WTC11 (cell line): ENCODE measurements around the gene CCL7. TPM values are rescaled to one million over a fixed set of nuclear protein-coding genes. Genes with fewer than 3 reads are reported as not detected.

Experiments
- ATAC-seq: fragments of 200-7000 bp; cut with Tn5 transposase; 2 replicates; pipeline ENCODE4 v1.10.0; 2021; ENCODE audit warnings: mild to moderate bottlenecking, moderate library complexity
- CTCF ChIA-PET: fragments of 300-600 bp; sonication (Branson Sonifier 250); formaldehyde crosslinking; loops from one replicate; lab custom pipeline; 2021; ENCODE audit warnings: antibody characterized with exemption; lab: Charles Lee
- POLR2A ChIA-PET: fragments of 350-600 bp; sonication (Branson Sonifier 250); formaldehyde crosslinking; loops from one replicate; lab custom pipeline; 2021; ENCODE audit warnings: antibody characterized with exemption; lab: Charles Lee
- DNase-seq: peaks from one replicate; pipeline ENCODE4 v3.0.0; 2021; ENCODE audit warnings: low spot score
- H3K27ac Mint-ChIP-seq: 2 replicates; pipeline ENCODE4 v1.8.0; 2021; ENCODE audit warnings: mixed read lengths
- H3K27me3 Mint-ChIP-seq: 2 replicates; pipeline ENCODE4 v1.8.0; 2021; ENCODE audit warnings: low read depth, mild to moderate bottlenecking, moderate library complexity, mixed read lengths
- H3K36me3 Mint-ChIP-seq: 2 replicates; pipeline ENCODE4 v1.8.0; 2021; ENCODE audit warnings: mixed read lengths
- H3K4me1 Mint-ChIP-seq: 2 replicates; pipeline ENCODE4 v1.8.0; 2022; ENCODE audit warnings: mixed read lengths
- H3K4me3 Mint-ChIP-seq: 2 replicates; pipeline ENCODE4 v1.8.0; 2021; ENCODE audit warnings: mild to moderate bottlenecking, moderate library complexity, mixed read lengths
- H3K9me3 Mint-ChIP-seq: 2 replicates; pipeline ENCODE4 v1.8.0; 2021; ENCODE audit warnings: mixed read lengths
- CREM ChIP-seq: sonication (generic); formaldehyde crosslinking; IDR thresholded peaks from 2 replicates; pipeline ENCODE4 v1.8.1; 2022; ENCODE audit warnings: mild to moderate bottlenecking, missing genetic modification reagents, moderate library complexity
- FOXK1 ChIP-seq: sonication (generic); formaldehyde crosslinking; IDR thresholded peaks from 2 replicates; pipeline ENCODE4 v1.8.0; 2022; ENCODE audit warnings: mild to moderate bottlenecking, moderate library complexity, missing genetic modification reagents
- GRHL2 ChIP-seq: fragments of 250-450 bp; sonication (Bioruptor Pico); IDR thresholded peaks from 2 replicates; pipeline ENCODE4 v1.8.0; 2022; ENCODE audit warnings: mild to moderate bottlenecking, moderate library complexity; ENCODE audit not compliant: insufficient replicate concordance, severe bottlenecking
- JAZF1 ChIP-seq: fragments of 250-450 bp; sonication (Bioruptor Pico); IDR thresholded peaks from 2 replicates; pipeline ENCODE4 v1.9.0; 2021; ENCODE audit warnings: moderate library complexity, mild to moderate bottlenecking, inconsistent platforms
- JUN ChIP-seq: sonication (generic); formaldehyde crosslinking; IDR thresholded peaks from 2 replicates; pipeline ENCODE4 v1.8.0; 2023; ENCODE audit warnings: mild to moderate bottlenecking, missing genetic modification reagents
- KAT7 ChIP-seq: sonication (generic); formaldehyde crosslinking; IDR thresholded peaks from 2 replicates; pipeline ENCODE4 v1.8.1; 2023; ENCODE audit warnings: missing genetic modification reagents, mild to moderate bottlenecking, borderline replicate concordance
- MXD4 ChIP-seq: fragments of 250-450 bp; sonication (Bioruptor Pico); IDR thresholded peaks from 2 replicates; pipeline ENCODE4 v1.8.0; 2021; ENCODE audit warnings: mild to moderate bottlenecking, moderate library complexity, borderline replicate concordance
- NFYB ChIP-seq: sonication (generic); formaldehyde crosslinking; conservative IDR thresholded peaks from 2 replicates; pipeline ENCODE4 v1.8.0; 2022; ENCODE audit warnings: low read depth, missing genetic modification reagents
- NR2C2 ChIP-seq: sonication (generic); formaldehyde crosslinking; IDR thresholded peaks from 2 replicates; pipeline ENCODE4 v1.8.0; 2022; ENCODE audit warnings: mild to moderate bottlenecking, missing genetic modification reagents
- RELA ChIP-seq: sonication (generic); formaldehyde crosslinking; IDR thresholded peaks from 2 replicates; pipeline ENCODE4 v1.8.1; 2022; ENCODE audit warnings: missing genetic modification reagents, mild to moderate bottlenecking, borderline replicate concordance
- RORB ChIP-seq: fragments of 250-450 bp; sonication (Bioruptor Pico); IDR thresholded peaks from 2 replicates; pipeline ENCODE4 v1.9.0; 2021; ENCODE audit warnings: mild to moderate bottlenecking
- TCF7 ChIP-seq: sonication (generic); formaldehyde crosslinking; IDR thresholded peaks from 2 replicates; pipeline ENCODE4 v1.8.0; 2022; ENCODE audit warnings: mild to moderate bottlenecking, low read depth, missing genetic modification reagents, moderate library complexity
- TEAD4 ChIP-seq: sonication (generic); formaldehyde crosslinking; IDR thresholded peaks from 2 replicates; pipeline ENCODE4 v1.8.0; 2022; ENCODE audit warnings: mild to moderate bottlenecking, missing genetic modification reagents
- ZNF138 ChIP-seq: sonication (generic); formaldehyde crosslinking; conservative IDR thresholded peaks from 2 replicates; pipeline ENCODE4 v1.8.1; 2022; ENCODE audit warnings: mild to moderate bottlenecking, moderate library complexity, missing genetic modification reagents
- ZNF232 ChIP-seq: sonication (generic); formaldehyde crosslinking; IDR thresholded peaks from 2 replicates; pipeline ENCODE4 v1.8.0; 2022; ENCODE audit warnings: mild to moderate bottlenecking, missing genetic modification reagents
- ZNF396 ChIP-seq: fragments of 250-450 bp; sonication (Bioruptor Pico); IDR thresholded peaks from 2 replicates; pipeline ENCODE4 v1.8.0; 2021; ENCODE audit warnings: mild to moderate bottlenecking, moderate library complexity, borderline replicate concordance
- ZNF416 ChIP-seq: fragments of 250-450 bp; sonication (Bioruptor Pico); IDR thresholded peaks from 2 replicates; pipeline ENCODE4 v1.9.0; 2021; ENCODE audit warnings: mild to moderate bottlenecking, inconsistent platforms
- ZNF423 ChIP-seq: fragments of 250-450 bp; sonication (Bioruptor Pico); IDR thresholded peaks from 2 replicates; pipeline ENCODE4 v2.1.2; 2022; ENCODE audit warnings: mild to moderate bottlenecking, moderate library complexity
- total RNA-seq: library from RNA; stranded (reverse); gene quantifications from 3 replicates; pipeline ENCODE4 v1.2.3, GENCODE V29; 2021
- TF ChIP-seq, protein P1 (sequence below): sonication (generic); formaldehyde crosslinking; conservative IDR thresholded peaks from 2 replicates; pipeline ENCODE4 v1.8.1; 2023; ENCODE audit warnings: mild to moderate bottlenecking, low read depth, missing genetic modification reagents, moderate library complexity
- TF ChIP-seq, protein P2 (sequence below): fragments of 250-450 bp; sonication (Bioruptor Pico); IDR thresholded peaks from 2 replicates; pipeline ENCODE4 v1.8.0; 2021; ENCODE audit warnings: mild to moderate bottlenecking
- TF ChIP-seq, protein P3 (sequence below): sonication (generic); formaldehyde crosslinking; IDR thresholded peaks from 2 replicates; pipeline ENCODE4 v1.8.0; 2023; ENCODE audit warnings: missing genetic modification reagents, mild to moderate bottlenecking, borderline replicate concordance
- TF ChIP-seq, protein P4 (sequence below): sonication (generic); formaldehyde crosslinking; IDR thresholded peaks from 2 replicates; pipeline ENCODE4 v1.8.1; 2023; ENCODE audit warnings: mild to moderate bottlenecking, missing genetic modification reagents
- TF ChIP-seq, protein P5 (sequence below): sonication (generic); formaldehyde crosslinking; IDR thresholded peaks from 2 replicates; pipeline ENCODE4 v1.8.1; 2022; ENCODE audit warnings: missing genetic modification reagents, borderline replicate concordance
- TF ChIP-seq, protein P6 (sequence below): sonication (generic); formaldehyde crosslinking; IDR thresholded peaks from 2 replicates; pipeline ENCODE4 v1.8.1; 2022; ENCODE audit warnings: low read depth, missing genetic modification reagents, borderline replicate concordance

The CCL7 gene
- total RNA-seq, 1 experiment from 2014 or later = not detected

DNA sequence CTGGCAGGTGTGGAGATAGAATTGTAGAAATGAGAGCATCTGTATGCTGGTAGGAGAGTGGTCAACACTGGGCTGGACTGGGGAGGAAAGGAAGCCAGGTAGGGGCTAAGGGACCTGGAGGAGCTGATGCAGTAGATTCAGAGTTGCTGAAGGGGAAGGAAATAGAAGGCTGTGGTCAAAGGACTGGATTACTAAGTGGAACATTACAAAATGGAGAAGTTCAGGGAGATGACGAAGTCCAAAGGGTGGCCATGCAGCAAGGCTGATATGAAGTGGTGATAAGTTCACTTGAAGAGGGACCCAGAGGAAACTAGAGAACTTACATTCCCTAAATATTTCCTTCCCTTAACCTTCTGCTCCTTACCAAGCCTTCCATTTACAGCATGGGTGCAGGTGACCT is 23.6 kb upstream of the CCL7 start:
- ATAC-seq = no peak
- H3K27ac Mint-ChIP-seq = no peak overlapping the region
- H3K4me1 Mint-ChIP-seq = peaks cover 21% of the 10 kb centered on the region
- peaks cover 4% of the 10 kb centered on the region for H3K27me3 Mint-ChIP-seq
- no peak for DNase-seq
- no peaks in the 10 kb centered on the region for H3K36me3 Mint-ChIP-seq
- CTCF ChIA-PET = no interaction called here
- POLR2A ChIA-PET = no interaction called here
- no peaks in the 10 kb centered on the region for H3K9me3 Mint-ChIP-seq
- H3K4me3 Mint-ChIP-seq = no peak overlapping the region
- TF ChIP-seq FOXK1 (CRISPR knock-in tag) (no peak), TCF7 (CRISPR knock-in tag) (no peak), CREM (CRISPR knock-in tag) (no peak), ZNF396 (CRISPR knock-in tag) (no peak), ZNF416 (CRISPR knock-in tag) (no peak), JUN (CRISPR knock-in tag) (no peak), TEAD4 (no peak), NR2C2 (no peak), NFYB (CRISPR knock-in tag) (no peak), MXD4 (no peak), KAT7 (CRISPR knock-in tag) (no peak), ZNF138 (CRISPR knock-in tag) (no peak)
- TF ChIP-seq, protein P1, sequence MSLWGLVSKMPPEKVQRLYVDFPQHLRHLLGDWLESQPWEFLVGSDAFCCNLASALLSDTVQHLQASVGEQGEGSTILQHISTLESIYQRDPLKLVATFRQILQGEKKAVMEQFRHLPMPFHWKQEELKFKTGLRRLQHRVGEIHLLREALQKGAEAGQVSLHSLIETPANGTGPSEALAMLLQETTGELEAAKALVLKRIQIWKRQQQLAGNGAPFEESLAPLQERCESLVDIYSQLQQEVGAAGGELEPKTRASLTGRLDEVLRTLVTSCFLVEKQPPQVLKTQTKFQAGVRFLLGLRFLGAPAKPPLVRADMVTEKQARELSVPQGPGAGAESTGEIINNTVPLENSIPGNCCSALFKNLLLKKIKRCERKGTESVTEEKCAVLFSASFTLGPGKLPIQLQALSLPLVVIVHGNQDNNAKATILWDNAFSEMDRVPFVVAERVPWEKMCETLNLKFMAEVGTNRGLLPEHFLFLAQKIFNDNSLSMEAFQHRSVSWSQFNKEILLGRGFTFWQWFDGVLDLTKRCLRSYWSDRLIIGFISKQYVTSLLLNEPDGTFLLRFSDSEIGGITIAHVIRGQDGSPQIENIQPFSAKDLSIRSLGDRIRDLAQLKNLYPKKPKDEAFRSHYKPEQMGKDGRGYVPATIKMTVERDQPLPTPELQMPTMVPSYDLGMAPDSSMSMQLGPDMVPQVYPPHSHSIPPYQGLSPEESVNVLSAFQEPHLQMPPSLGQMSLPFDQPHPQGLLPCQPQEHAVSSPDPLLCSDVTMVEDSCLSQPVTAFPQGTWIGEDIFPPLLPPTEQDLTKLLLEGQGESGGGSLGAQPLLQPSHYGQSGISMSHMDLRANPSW (CRISPR knock-in tag) = no peak
- TF ChIP-seq, protein P2, sequence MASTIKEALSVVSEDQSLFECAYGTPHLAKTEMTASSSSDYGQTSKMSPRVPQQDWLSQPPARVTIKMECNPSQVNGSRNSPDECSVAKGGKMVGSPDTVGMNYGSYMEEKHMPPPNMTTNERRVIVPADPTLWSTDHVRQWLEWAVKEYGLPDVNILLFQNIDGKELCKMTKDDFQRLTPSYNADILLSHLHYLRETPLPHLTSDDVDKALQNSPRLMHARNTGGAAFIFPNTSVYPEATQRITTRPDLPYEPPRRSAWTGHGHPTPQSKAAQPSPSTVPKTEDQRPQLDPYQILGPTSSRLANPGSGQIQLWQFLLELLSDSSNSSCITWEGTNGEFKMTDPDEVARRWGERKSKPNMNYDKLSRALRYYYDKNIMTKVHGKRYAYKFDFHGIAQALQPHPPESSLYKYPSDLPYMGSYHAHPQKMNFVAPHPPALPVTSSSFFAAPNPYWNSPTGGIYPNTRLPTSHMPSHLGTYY = no peak

DNA sequence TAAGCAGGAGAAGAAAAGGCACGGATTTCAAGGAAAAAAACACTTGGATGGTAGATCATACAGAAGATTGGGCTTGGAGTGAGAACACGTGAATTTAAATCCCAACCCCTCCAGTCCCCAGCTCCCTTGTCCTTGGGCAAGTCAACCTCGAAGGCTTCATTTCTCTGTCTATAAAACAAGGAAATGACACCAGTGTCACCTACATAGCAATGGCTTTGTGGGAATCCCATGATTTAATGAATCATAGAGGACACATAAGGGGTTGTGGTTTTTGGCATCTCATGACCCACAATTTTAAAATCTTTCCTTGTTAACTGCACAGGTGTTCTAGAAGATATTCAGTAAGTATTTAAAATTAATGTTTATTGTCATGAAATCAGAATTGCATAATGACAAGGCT is 23.1 kb upstream of the CCL7 start:
- POLR2A ChIA-PET = no interaction called here
- CTCF ChIA-PET = no interaction called here
- Mint-ChIP-seq H3K36me3 (no peaks in the 10 kb centered on the region), H3K9me3 (no peaks in the 10 kb centered on the region), H3K4me1 (peaks cover 26% of the 10 kb centered on the region), H3K4me3 (no peak overlapping the region), H3K27me3 (peaks cover 4% of the 10 kb centered on the region), H3K27ac (no peak overlapping the region)
- DNase-seq (no peak), ATAC-seq (no peak)
- TF ChIP-seq, protein P3, sequence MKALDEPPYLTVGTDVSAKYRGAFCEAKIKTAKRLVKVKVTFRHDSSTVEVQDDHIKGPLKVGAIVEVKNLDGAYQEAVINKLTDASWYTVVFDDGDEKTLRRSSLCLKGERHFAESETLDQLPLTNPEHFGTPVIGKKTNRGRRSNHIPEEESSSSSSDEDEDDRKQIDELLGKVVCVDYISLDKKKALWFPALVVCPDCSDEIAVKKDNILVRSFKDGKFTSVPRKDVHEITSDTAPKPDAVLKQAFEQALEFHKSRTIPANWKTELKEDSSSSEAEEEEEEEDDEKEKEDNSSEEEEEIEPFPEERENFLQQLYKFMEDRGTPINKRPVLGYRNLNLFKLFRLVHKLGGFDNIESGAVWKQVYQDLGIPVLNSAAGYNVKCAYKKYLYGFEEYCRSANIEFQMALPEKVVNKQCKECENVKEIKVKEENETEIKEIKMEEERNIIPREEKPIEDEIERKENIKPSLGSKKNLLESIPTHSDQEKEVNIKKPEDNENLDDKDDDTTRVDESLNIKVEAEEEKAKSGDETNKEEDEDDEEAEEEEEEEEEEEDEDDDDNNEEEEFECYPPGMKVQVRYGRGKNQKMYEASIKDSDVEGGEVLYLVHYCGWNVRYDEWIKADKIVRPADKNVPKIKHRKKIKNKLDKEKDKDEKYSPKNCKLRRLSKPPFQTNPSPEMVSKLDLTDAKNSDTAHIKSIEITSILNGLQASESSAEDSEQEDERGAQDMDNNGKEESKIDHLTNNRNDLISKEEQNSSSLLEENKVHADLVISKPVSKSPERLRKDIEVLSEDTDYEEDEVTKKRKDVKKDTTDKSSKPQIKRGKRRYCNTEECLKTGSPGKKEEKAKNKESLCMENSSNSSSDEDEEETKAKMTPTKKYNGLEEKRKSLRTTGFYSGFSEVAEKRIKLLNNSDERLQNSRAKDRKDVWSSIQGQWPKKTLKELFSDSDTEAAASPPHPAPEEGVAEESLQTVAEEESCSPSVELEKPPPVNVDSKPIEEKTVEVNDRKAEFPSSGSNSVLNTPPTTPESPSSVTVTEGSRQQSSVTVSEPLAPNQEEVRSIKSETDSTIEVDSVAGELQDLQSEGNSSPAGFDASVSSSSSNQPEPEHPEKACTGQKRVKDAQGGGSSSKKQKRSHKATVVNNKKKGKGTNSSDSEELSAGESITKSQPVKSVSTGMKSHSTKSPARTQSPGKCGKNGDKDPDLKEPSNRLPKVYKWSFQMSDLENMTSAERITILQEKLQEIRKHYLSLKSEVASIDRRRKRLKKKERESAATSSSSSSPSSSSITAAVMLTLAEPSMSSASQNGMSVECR = no peak
- no peak for TF ChIP-seq RORB (CRISPR knock-in tag)
- no peak for TF ChIP-seq ZNF423
- no peak for TF ChIP-seq GRHL2 (CRISPR knock-in tag)
- no peak for TF ChIP-seq RELA (CRISPR knock-in tag)
- TF ChIP-seq JAZF1 = no peak
- TF ChIP-seq NFYB (CRISPR knock-in tag) = no peak
- TF ChIP-seq ZNF416 (CRISPR knock-in tag) = no peak
- TF ChIP-seq, protein P4, sequence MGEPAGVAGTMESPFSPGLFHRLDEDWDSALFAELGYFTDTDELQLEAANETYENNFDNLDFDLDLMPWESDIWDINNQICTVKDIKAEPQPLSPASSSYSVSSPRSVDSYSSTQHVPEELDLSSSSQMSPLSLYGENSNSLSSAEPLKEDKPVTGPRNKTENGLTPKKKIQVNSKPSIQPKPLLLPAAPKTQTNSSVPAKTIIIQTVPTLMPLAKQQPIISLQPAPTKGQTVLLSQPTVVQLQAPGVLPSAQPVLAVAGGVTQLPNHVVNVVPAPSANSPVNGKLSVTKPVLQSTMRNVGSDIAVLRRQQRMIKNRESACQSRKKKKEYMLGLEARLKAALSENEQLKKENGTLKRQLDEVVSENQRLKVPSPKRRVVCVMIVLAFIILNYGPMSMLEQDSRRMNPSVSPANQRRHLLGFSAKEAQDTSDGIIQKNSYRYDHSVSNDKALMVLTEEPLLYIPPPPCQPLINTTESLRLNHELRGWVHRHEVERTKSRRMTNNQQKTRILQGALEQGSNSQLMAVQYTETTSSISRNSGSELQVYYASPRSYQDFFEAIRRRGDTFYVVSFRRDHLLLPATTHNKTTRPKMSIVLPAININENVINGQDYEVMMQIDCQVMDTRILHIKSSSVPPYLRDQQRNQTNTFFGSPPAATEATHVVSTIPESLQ (CRISPR knock-in tag) = no peak
- TF ChIP-seq, protein P5, sequence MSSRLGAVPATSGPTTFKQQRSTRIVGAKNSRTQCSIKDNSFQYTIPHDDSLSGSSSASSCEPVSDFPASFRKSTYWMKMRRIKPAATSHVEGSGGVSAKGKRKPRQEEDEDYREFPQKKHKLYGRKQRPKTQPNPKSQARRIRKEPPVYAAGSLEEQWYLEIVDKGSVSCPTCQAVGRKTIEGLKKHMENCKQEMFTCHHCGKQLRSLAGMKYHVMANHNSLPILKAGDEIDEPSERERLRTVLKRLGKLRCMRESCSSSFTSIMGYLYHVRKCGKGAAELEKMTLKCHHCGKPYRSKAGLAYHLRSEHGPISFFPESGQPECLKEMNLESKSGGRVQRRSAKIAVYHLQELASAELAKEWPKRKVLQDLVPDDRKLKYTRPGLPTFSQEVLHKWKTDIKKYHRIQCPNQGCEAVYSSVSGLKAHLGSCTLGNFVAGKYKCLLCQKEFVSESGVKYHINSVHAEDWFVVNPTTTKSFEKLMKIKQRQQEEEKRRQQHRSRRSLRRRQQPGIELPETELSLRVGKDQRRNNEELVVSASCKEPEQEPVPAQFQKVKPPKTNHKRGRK (CRISPR knock-in tag) = no peak
- TF ChIP-seq, protein P6, sequence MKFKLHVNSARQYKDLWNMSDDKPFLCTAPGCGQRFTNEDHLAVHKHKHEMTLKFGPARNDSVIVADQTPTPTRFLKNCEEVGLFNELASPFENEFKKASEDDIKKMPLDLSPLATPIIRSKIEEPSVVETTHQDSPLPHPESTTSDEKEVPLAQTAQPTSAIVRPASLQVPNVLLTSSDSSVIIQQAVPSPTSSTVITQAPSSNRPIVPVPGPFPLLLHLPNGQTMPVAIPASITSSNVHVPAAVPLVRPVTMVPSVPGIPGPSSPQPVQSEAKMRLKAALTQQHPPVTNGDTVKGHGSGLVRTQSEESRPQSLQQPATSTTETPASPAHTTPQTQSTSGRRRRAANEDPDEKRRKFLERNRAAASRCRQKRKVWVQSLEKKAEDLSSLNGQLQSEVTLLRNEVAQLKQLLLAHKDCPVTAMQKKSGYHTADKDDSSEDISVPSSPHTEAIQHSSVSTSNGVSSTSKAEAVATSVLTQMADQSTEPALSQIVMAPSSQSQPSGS (CRISPR knock-in tag) = no peak
- TF ChIP-seq ZNF232 (CRISPR knock-in tag) = no peak
